HL-60 (cell line): ENCODE data around the gene C6orf120.
A peak's percentile ranks its signal among the peaks of the same experiment; 100 is the strongest.

Experiments used
- POLR2AphosphoS5 ChIP-seq: IDR thresholded peaks from 2 replicates; pipeline ENCODE4 v1.6.1; 2012; ENCODE audit warnings: low read depth
- TF ChIP-seq, protein P1 (sequence below): IDR thresholded peaks from one replicate; pipeline ENCODE4 v1.5.1; 2011; ENCODE audit warnings: low read length, control low read depth, inconsistent platforms; ENCODE audit not compliant: insufficient read depth

DNA sequence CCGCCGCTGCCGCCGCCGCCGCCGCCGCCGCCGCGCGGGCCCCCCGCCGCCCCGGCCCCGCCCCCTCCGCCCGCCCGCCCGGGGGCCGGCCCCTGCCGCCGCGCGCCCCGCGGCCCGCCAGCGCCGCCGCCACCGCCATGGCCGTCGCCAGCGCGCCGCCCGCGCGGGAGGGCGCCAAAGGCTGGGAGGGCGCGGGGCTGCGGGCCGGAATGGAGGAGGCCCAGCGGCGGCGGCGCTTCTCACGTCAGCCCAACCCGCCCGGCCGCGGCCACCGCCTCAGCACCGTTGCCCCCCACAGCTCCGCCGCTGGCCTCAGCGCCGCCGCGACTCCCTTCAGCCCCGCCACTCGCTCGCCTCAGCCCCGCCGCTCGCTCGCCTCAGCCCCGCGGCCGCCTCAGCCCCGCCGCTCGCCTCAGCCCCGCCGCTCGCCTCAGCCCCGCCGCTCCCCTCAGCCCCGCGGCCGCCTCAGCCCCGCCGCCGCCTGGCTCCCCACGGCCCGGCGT is 22.1 kb downstream of the C6orf120 start:
- TF ChIP-seq, protein P1, sequence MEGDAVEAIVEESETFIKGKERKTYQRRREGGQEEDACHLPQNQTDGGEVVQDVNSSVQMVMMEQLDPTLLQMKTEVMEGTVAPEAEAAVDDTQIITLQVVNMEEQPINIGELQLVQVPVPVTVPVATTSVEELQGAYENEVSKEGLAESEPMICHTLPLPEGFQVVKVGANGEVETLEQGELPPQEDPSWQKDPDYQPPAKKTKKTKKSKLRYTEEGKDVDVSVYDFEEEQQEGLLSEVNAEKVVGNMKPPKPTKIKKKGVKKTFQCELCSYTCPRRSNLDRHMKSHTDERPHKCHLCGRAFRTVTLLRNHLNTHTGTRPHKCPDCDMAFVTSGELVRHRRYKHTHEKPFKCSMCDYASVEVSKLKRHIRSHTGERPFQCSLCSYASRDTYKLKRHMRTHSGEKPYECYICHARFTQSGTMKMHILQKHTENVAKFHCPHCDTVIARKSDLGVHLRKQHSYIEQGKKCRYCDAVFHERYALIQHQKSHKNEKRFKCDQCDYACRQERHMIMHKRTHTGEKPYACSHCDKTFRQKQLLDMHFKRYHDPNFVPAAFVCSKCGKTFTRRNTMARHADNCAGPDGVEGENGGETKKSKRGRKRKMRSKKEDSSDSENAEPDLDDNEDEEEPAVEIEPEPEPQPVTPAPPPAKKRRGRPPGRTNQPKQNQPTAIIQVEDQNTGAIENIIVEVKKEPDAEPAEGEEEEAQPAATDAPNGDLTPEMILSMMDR = no peak
- TF ChIP-seq POLR2AphosphoS5 = 0 out of 2 replicates have a peak, but pooled peaks have one; percentile 12
